ENCODE data around the gene ZC3H12C.

ZC3H12C gene

GRCh38 chr11:110100476-110101240 lies 7.5 kb downstream of the ZC3H12C start:
- no peak for DNase-seq

DNA sequence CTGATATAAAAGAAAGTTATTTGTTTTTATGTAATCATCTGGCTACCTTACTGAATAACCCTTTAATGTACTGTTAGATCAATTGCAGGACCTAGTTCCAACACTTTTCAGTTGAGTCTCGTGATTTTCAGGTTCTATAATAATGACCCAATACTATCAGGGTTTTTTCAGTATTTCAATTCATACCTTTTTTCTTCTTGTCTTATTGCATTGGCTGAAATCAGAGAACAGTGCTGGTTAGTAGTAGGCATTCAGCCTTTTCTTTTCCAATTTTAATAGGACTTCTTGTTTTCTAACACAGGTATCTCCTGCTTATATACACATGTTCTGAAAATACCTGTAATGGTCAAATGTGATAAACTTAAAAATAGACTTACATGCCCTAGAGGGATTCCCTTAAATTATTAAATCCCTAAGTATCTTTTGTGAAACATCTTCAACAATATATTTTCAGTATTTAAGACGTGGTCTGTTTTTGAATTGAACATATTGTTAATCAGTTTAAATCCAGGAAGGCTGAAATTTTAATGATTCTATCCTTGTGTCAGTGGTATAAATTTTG lies 13.6 kb downstream of the ZC3H12C start:
- no peak for DNase-seq

DNA sequence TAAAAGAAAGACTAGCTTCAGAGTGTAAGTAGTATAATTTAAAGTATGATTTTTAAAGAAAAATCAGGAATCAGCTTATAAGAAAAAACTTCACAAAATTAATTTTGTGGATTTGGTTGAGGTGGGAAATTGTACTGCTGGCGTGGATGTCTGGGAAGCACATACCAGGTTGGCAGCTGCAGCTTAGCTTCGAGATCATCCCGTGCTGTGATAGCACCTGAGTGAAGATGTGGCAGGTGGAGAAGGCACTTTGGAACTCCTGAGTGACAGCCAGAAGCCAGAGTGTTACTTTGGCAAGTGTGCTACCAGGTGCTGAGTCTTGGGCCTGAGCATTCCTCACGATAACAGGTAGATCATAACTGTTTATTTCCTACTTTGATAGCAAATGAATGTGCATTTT lies 17.7 kb downstream of the ZC3H12C start:
- no peak for DNase-seq

DNA sequence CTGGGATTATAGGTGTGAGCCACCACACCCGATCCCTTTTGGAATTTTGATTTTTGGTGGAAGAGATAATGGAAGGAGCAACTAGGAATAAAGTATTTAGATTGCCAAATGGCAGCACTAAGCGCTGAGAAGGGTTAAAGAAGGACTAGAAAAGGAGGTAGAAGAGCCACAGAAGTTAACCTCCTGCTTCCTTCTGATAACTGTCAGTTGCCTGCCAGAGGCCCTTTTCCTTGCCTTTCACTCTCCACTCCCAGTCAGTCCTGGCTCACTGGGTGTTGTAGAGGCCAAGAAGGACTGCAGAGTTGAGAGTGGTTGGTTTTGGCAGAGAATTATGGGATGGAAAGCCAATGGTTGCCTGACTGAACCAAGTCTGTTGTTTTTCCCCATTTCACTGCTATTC lies 19.3 kb downstream of the ZC3H12C start:
- no peak for DNase-seq

GRCh38 chr11:110113505-110113904 lies 20.3 kb downstream of the ZC3H12C start:
- DNase-seq, result no peak

- no peak for DNase-seq
Measured at GRCh38 chr11:110113973-110114372, 20.8 kb downstream of the ZC3H12C start.

- no peak for DNase-seq
Measured at GRCh38 chr11:110119317-110119716, 26.1 kb downstream of the ZC3H12C start.

DNA sequence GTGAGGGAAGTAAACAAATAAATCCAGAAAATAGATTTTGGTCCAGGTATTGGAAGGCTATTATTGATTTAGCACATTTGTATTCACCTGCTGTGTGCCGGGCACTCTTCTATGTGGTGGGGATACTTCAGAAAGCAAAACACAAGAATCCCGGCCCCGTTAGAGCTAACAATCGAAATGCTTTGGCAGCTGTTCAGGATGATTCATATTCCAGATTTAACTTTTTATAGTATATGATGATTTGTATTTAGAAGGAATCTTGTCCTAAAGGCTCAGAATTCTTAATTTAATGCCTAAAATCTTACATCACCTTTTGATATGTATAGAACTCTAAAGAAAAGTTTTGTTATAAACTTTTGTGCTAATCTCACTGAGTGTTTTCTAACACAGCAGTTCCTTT lies 28.0 kb downstream of the ZC3H12C start:
- no peak for DNase-seq

GRCh38 chr11:110123003-110123402 lies 29.8 kb downstream of the ZC3H12C start:
- no peak for DNase-seq

DNA sequence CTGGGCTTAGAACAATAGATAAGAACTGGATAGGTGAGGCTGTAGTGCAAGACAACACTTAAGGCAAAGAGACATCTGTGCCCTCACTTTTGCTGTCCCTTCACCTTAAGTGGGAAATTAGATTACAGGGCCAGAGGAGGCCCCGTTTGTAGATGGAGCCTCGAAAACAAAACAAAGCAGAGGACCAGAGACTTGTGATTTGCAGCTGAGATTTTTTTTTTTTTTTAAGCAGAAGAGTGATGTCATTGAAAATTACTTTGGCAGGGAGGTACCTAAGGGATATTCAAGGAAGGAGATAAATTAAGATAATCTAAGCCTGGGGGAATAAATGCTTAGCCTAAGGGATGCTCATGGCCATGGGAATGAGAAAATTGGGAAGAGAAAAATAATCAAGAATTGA lies 31.4 kb downstream of the ZC3H12C start:
- DNase-seq, result no peak

DNA sequence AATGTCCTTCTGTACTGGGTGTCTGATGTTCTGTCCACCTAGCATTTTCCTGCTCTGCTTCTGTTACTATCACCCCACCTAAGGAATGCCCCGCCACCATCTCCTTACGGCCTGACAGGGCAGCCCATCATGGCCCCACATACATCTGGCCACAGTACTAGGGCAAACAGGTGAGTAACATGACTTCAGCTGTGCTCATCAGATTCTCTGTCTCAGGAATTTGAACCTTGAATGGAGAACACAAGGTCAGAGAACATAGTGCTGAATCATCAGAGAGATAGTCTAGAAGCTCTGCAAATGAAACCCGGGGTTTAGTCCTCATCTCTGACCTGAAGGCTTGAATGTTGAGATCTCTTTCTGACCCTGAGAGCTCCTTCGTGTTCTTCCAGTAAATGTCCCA lies 32.4 kb downstream of the ZC3H12C start:
- DNase-seq, result no peak

GRCh38 chr11:110126936-110127335 lies 33.7 kb downstream of the ZC3H12C start:
- no peak for DNase-seq

- no peak for DNase-seq
Measured at GRCh38 chr11:110128161-110128560, 35.0 kb downstream of the ZC3H12C start.

- DNase-seq, result peak; percentile 96
Measured at GRCh38 chr11:110130642-110131238, 37.5 kb downstream of the ZC3H12C start.

DNA sequence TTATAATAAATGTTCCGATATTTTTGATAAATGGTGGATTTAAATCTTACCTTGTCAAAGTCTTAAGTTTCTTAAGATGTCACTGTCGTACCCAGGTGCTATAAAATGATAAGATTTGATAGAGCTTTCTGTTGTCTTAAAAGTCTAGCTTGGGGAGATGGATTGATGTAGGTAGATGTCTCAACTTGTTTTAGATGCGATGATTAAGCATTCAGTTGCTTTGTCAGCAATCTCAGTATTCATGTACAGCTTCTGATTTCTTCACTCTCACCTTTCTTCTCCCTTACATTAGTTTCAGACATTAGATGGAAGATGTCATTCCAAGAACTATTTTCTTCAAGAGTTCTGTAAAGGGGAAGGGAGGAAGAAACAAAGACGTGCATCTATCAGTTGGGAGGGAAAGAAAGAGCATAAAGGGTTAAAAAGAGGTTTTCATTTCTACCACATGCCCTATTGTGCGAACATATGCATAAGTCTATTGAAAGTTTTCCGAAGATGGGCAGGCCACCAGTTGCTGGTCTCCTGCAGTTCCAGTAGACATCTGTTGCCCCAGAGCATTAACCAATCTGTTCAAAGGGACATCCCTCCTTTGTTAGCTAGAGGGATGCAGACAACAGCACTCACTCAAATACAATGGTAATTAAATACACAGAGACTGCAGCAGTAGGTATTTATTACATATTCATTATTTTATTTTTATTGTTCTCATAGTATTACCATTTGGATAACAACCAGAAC lies 38.4 kb downstream of the ZC3H12C start:
- DNase-seq, result no peak

GRCh38 chr11:110133160-110133559 lies 40.0 kb downstream of the ZC3H12C start:
- DNase-seq, result no peak

GRCh38 chr11:110134110-110134509 lies 40.9 kb downstream of the ZC3H12C start:
- peak; percentile 35 for DNase-seq

DNA sequence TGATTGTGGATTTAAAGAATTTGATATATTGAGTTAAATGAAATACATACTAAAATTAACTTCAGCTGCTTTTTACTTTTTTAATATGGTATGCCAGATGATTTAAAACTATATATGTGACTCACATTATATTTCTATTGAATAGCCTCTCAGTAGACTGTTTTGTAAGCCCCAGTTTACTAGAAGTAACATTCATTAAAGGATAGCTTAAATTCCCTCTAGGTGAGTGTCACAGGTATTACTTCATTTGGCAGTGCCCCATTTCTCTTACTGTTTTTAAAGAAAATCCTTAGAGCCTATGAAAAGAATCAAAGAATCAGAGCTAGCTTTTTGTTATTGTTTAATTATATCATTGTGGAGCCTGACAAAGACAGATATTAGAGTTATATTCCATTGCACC lies 48.6 kb downstream of the ZC3H12C start:
- no peak for DNase-seq

- DNase-seq, result no peak
Measured at GRCh38 chr11:110147962-110148709, 54.9 kb downstream of the ZC3H12C start.

- DNase-seq, result no peak
Measured at GRCh38 chr11:110148775-110149744, 55.9 kb downstream of the ZC3H12C start.

DNA sequence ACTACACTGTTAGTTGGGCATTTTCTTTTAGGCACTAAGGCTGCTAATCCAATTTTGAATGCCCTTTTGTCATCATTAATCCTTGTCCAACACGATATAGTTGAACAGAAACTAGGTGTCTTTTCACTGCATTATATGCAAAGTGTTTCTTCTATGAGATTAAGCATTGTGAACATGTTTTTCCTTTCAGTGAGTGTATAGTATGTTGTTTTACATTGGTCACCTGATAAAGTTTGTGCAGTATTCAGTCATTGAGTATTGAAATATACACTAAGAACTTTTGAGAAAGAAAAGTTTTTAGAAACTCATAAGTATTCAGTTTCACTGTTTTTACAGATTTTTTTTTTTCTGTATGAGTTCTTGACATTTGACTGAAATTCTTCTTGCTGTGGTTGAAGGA lies 59.0 kb downstream of the ZC3H12C start:
- no peak for DNase-seq

DNA sequence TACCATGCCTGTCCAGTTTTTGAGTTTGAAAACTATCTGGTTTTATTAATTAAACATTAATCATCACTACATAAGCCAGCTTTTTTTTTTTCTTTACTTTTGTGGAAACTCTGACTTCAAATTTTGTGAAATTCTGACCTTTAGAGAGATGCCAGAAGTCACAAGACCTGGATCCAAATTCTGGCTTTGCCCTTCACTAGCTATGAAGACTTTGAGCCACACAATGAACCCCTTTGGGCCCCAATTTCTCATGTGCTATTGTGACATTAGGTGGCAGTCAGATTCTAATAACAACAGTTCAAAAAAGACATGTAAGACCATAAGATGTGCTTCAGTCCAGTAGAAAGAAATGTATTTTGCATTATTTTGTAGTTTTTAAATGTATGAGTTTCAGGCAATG lies 60.3 kb downstream of the ZC3H12C start:
- no peak for DNase-seq

All from NCI-H1092 (cell line).